GM19193 (cell line): ENCODE results near the gene FAF1.

Experiments used
- POLR2A ChIP-seq: IDR thresholded peaks from 4 replicates; pipeline ENCODE4 v1.6.1; 2011; ENCODE audit not compliant: insufficient read depth, insufficient read length; ENCODE audit errors: extremely low read depth

The FAF1 gene

DNA sequence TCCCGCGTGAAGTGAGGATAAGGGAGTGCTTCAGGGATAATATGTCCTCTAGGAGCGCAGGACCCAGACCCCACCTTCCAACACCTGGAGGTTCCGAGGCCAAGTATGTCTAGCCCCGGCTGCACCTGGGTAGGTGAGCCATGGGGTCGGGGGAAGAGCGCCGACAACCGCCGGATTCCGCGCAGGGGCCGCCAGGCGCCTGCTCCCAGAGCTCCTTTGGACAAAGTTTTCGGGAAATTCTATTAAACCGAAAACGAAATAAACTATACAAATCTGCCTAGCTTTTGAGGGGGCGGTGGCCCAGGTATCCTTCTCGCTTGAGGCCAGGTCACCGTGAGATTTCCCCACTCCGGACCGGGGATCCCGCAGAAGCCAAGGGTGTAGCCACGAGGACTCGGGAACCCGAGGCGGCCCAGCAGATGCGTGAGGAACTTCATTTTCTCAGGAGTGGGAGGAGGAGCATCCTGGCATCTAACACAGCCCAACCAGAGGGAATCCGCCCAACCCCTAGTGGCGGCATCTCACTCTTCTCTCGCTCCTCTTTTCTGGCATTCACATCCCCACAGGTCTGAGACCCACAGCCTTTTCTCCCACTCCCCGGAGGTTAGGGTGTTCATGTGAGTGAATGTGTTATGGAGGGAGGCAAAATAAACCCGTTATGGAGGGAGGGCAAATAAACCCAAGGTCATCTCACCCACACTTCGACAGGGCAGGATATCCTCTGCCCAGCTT, 534.5 kb downstream of the FAF1 start:
- no peak for TF ChIP-seq POLR2A

DNA sequence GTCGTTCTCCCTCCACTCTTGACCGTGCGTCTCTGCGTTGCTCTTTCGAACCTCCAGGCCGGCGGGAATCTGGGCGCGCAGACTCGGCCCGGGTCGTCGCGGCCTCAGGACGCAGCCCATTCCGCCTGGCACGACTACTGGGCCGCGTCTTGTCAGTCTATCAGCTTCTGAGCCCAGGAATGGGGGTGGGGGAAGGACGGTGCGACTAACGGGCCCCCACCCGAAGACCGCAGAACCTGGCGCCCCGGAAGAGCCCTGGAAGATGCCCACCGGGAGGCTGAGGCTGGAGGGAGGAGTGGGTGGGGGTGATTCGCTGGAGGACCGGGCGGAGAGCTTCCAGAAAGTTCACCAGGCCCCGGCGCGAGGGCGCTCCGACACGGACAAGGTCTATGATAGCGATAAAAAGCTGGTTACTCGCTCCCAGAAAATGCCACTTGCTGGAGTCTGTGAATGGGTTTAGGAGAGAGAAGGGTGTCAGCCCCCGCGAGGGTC, 535.1 kb downstream of the FAF1 start:
- TF ChIP-seq POLR2A, result no peak

DNA sequence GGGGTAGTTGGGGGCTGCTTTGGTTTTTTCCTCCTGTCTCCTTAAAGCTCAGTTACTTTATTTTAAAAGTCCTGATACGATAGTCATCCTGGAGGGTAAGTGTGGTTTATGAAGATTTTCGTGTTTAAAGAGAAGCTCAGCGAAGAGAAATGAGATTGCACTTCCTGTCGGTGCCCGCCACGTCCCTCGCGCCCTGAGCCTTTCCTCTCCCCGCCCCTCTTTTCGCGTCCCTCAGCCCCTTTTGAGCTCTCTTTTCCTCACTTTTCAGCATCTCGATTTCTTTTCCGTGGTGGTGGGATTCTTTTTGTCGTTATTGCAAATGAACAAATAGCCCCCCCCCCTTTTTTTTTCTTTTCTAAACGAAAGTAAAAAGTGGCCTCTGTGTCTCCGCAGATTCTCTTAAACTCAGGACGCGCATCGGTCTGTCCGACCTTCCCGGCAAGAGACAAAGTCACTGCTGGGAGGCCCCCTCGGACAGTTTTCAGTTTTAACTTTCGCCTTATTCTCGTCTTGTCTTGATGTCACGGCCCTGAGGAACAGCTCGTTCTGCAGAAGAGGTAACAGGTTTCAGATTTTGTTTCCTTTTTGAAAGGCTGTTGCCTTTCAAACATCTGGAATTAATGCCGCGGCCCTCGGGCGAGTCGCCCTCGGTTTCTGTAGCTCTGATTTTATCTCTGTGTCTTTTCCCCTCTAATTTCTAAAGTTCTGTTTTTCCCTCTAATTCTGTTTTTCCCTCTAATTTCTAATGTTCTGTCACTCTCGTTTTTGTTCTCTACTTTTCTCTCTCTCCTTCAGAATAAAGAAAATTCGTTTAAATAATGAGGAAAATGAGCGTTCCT, 535.8 kb downstream of the FAF1 start:
- no peak for TF ChIP-seq POLR2A

DNA sequence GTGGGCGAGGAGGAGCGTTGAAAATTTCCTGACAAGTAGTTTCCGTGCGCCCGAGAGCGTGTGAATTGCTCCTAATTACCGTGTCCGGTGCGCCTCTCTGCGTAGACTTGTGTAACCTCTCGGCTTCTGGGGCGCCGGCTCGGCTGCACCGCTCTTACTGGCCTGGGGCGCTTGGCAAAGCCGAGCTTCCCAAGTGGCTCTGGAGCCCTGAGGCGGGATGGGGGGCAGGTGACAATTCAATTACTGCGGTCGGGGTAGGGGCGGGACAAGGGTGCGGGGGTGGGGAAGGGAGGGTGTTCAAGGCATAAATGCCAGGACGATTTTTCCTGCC, 536.4 kb downstream of the FAF1 start:
- no peak for TF ChIP-seq POLR2A

DNA sequence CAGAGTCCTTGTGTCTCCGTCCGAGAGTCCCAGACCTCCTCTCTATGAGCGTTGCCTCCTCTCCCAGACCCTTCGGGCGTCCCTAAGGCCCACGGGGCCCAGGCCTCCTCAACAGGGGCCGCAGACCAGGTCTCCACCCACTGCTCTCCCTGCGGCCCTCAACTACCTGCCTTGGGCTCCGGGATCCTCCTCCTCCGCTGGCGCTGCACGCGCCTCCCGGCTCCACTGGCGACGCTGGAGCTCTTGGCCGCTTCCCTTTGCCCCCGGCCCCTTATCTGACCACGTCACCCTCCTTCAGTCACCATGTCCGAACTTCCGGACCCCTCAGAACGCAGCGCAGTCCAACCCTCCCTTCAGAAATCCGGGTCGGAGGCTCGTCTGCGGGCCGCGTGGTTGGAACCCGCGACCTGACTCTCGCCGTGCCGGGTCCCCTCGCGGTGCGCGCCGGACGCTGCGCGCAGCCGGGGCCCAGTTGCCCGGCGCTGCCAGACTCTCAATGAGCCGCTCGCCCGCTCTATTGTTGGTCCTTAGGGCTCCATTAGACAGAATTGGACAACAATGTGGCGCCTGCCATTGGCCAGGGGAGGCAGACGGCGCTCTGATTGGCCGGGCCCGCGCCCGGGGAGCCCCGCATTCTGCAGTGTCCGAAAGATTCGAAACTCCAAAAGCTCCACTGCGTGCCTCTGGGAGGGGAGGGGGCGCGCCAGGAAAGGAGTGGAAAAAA, 537.0 kb downstream of the FAF1 start, which contains the start of gene DMRTA2:
DMRTA2 (minus strand) TSS at position 498 of the 724 bp plus-strand sequence. CDS start 1,907 bp downstream, outside the sequence.
- TF ChIP-seq POLR2A, result no peak

DNA sequence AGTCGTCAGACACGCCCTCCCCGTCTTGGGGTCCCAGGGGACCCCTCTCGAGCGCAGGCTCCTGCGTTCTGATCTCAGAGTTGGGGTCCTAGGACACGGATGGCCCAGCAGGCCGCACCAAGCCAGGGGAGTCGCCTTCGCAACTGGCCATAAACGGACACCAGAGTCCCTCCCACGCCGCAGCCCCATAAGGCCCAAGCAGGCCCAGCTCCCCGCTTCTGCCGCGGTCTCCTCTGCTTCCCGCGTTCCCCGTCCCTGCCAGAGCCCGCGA, 537.5 kb downstream of the FAF1 start:
- no peak for TF ChIP-seq POLR2A

DNA sequence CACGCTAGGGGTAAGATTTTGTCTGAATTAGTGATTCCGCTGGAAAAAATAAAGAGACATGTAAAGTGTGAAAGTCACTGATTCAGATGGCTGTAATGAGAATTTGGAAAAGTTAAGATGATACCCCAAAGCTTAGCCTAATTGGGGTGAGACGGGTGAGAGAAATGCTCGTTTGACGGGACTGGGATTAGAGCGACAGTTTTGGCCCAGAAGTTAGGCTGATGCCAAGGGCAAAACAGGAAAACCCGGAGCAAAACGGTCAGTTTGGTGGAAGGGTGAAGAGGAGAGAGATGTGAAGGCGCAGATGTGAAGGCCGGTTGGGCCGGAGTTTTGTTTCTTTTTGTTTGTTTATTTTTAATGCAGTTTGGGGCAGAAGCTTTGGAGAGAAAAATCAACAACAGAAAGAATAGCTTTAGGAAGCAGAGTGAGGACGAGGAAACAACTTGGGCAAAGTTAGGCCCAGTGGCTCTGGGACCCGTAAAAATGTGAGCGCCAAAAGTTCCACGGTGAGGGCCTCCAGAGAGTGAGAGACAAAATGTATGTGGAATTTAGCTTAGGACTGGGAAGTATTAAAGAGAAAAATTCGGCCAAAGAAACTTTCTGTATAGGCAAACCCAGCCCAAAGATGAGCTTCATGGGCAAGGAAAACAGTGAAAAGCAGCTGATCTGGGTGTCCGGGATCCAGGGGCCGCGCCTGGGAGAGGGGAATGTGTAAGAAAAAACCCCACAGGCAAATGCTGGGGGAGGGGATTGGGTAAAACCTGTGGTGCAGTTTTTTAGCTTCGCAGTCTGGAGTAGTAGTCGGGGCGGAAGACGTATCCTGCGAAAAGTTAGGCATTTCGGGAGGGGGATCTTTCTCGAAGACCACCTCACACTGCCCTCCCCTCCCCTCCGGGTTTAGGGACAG, 538.0 kb downstream of the FAF1 start:
- no peak for TF ChIP-seq POLR2A

DNA sequence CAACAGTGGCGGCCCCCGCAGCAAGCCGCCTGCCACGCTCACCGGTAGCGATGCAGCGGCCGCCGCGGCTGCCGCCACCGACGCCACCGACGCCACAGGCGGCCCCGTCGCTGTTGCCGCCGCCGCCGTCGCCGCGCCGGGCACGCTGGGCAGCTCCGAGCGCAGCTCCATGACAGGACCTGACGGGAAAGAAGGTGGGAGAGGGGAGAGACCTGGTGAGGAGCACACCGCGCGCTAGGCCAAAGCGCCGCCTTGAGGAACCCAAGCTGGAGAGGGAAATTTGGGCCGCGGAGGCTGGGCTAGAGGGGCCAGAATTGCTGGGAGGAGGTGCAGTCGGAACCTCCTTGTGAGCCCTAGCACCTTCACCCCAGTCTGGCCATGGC, 538.7 kb downstream of the FAF1 start:
- no peak for TF ChIP-seq POLR2A

DNA sequence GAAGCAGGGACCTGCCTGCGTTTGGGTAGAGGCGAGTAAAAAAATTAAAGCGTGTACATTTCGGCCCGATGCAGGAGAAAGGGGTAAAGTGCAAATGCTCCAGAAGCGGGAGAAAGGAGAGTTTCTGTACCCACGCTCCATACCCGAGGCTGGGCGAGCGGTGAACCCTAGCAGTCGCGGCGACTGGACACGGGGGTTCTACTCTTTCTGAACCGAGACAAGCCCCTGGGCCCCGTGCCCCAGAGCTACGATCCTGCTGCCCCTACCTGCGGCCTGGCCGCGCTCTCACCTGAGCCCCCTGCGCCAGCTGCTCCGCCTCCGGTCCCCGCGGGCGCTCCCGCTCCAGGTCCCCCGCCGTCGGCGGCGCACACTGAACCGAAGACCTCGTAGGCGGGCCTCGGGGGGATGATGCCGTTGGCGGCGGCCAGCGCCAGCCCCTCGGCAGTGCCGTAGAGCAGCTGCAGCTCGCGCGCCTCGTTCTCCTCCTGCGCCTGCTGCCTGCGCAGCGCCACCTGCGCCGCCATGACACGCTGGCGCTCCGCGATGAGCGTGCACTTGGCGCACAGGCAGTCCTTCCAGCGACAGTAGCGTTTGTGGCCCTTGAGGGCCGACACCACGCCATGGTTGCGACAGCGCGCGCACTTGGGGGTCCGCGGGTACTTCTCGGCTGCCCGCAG, 539.2 kb downstream of the FAF1 start:
- TF ChIP-seq POLR2A, result no peak

DNA sequence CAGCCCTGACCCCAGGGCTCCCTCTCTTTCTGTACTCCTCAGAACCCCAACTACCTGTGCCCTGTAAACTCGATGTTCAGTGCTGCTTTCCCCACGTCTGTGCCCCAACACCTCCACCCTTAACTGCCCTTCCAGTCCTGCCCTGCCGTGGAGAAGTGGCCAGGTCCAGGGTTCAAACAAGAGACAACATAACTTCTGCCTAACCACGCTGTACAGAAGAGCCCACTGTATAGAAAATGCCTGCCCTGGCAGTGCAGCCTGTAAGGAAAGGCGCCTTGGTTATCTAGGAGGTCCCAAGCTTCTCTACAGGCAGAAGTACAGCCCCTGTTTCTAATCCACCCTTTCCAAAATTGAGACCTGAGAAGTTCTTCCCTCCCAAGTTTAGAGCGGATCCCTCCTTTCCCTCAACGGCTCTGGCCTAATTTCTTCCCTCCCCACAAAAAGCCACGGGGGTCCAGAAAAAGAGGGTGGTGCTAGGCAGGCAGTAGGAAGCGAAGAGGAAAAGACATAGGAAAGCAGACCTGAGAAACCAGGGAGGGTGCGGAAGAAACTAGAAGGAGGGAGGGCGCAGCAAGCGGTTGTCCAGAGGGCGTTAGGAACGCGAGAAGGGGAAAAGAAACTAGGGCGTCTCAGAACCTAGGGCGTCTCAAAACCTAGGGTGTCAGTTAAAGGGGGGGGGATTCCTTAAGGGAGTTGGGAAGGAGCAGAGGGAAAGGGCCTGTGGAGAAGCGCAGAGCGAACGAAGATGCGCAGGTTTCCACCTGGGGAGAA, 540.0 kb downstream of the FAF1 start:
- no peak for TF ChIP-seq POLR2A

DNA sequence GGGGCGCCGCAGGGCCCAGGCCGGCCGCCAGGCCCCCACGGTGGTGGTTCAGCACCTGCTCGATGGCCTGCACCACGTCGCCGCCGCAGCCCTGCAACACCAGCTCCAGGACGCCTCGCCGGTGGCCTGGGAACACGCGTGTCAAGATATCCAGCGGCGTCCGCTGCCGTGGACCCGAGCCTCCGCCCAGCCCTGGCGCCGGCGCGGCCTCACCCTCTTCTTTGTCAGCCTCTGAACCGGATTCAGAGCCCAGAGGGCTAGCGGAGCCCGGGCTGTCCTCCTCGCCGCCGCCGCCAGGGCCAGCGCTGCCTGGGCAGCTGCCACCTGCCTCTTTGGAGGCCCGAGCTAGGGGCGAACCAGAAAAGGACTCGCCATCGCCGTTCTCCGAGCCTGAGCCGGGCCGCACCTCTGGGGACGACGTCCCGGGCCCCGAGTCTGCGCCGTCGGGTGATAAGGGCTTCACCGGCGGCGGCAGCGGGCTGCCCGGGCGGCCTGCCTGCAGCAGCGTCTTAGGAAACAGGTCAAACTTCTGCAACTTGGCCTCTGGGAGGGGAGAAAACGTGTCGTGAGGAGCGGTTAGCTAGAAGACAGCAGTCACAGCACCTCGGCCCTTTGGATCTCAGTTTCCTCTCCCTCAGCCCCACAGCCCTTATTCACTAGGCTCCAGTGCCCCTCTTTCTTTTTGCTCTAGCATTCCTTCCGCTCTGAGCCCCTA, 540.7 kb downstream of the FAF1 start:
- no peak for TF ChIP-seq POLR2A

DNA sequence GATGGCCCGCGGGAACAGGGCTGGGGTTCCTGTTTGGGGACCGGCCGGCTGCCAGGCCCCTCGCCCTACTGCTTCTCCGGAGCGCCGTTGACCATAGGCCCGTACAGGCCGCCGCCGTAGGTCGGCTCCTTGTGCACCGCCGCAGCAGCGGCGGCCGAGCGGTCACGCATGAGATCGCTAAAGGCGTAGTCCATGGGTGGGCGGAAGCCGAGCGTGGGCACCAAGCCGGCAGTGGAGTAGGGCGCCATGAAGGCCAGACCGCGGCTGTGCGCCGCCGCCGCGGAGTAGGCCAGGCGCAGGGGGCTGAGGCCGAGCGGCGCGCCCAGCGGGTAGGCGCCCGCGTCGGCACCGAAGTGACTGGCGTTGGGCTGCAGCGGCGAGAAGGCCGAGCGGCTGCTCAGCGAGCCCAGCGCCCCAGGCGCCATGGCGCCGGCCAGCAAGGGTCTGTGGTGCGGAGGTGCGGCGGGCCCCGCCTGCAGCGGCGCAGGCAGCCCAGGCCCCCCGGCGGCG, 541.4 kb downstream of the FAF1 start:
- no peak for TF ChIP-seq POLR2A
